Measurements from ENCODE around the gene WFDC5.
"Not testable (repeated sequence)": the region's sequence is repeated elsewhere in the genome, so short reads cannot be mapped to it uniquely, and the experiment has no call there.

- not testable (repeated sequence) for TF ChIP-seq POLR2A (conservative IDR thresholded peaks at IDR 0.05); ZNF274 (IDR thresholded peaks at IDR 0.05; ENCODE audit: borderline replicate concordance, low read depth, low read length)
Observed at GRCh38 chr20:45139733-45140375, 24.9 kb upstream of the WFDC5 start.

All from K562 (cell line).